Activated CD8-positive, alpha-beta memory T cell treated with anti-CD3 and anti-CD28 coated beads, Interleukin-2, amount 50 U/mL, for 1 hour (primary cell): ENCODE data around the gene LUM.
"Not testable (repeated sequence)": the region's sequence is repeated elsewhere in the genome, so short reads cannot be mapped to it uniquely, and the experiment has no call there.

Experiments used
- DNase-seq: peaks from one replicate; pipeline ENCODE4 v3.0.0-alpha.2; 2020; ENCODE audit errors: extremely low read depth

LUM gene

DNA sequence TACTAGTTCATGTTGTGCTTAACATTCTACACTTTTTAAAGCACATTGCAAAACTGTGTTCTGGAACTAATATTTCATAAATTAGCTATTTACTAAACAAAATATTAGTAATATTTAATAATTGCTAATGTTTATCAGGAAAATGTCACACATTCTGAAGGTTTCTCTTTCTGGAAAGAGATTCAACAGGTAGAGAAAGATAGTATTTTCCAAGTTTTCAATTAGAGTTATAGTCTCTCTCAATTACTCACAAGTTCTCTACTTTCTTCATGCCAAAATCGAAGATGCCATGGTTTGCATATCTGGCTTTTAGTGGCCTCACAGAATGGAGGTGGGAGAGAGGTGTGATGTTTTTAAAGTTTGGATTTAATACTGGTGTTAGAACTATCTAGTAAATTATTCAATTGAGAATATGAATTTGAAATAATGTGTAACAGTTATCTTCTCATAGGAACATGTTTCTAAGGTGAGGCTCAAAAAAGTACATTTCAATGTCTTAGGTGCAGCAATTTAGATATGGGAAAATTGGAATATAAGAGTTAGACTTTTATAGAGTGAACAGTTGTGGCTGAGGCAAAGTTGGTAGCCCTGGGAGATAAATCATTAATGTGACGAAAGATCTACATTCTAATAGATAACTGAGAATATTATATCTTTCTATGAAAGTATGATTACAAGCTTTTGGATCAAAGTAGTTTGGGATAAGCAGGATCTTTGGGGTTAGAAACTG lies 1.5 kb downstream of the LUM start:
- DNase-seq: no peak

DNA sequence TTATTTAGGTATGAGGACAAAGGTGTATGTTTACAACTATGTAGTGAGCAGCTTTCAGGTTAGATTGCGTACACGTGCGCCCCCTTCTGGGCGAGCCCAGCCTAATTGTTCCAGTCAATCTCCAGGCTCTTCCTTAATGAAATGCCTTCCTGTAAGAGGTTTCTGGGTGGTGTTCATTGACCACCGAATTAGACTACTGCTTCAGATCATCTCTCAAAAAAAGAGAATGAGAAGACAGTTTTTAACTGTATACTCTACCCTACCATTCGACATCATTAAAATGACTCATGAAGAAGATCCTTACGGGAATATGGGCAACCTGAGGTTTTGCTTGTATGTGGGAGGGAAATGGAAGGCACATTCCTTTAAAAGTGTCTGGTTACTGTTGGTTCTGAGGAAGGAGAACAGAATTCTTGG lies 2.1 kb downstream of the LUM start:
- DNase-seq: no peak

DNA sequence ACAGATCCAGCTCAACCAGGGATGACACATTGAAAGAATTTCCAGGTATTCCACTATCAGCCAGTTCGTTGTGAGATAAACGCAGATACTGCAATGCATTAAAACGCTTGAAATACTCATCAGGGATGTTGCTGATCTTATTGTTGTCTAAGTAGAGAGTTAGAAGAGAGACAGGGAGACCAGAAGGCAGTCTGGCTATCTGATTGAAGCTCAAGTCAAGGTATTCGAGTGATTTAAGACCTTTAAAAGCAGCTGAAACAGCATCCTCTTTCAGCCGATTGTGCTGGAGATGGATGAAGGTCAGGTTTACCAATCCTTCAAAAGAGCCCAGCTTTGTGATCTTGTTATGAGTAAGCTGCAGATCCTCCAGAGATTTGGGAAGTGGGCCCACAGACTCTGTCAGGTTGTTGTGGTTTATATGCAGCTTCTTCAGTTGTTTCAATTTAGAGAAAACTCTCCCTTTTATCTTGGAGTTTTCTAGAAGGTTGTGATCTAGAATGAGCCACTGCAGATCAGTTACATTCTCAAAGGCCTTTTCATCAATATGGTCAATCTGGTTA lies 3.0 kb downstream of the LUM start:
- no peak for DNase-seq

DNA sequence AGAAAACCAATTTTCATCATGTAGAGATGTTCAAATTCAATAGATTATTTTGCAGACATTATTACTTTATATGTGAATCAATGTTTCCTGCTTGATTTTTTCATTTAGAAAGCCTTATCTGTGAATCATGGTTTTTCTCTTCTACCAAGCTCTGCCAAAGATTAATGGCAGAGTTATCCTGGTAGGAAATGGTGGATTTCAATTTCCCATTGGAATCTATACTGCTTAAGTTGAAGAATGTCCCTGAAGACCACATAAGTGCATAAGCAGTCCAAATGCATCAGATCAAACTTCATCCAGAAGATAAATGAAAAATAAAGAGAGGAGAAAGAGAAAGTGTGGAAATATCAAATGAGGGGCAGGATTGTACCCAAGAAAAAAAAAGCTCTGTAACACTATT lies 5.0 kb downstream of the LUM start:
- no peak for DNase-seq

DNA sequence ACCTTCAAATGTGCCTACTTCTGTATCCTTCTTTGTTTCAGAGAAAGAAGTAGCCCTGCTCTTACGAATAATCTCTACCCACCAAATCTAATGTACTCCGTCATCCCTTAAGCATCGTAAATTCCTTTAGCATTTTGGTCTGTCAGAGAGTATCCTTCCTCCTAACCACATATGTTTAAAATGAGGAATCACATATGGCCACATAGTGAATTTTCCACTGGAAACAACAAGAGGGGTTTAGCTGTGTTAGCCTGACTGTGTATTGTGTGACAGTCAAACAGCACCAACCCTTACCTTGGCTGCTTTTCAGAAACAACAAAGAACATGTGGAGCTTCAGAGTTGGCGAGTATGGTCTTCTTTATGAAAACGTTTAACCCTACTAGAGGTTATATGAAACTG lies 5.5 kb downstream of the LUM start:
- no peak for DNase-seq

DNA sequence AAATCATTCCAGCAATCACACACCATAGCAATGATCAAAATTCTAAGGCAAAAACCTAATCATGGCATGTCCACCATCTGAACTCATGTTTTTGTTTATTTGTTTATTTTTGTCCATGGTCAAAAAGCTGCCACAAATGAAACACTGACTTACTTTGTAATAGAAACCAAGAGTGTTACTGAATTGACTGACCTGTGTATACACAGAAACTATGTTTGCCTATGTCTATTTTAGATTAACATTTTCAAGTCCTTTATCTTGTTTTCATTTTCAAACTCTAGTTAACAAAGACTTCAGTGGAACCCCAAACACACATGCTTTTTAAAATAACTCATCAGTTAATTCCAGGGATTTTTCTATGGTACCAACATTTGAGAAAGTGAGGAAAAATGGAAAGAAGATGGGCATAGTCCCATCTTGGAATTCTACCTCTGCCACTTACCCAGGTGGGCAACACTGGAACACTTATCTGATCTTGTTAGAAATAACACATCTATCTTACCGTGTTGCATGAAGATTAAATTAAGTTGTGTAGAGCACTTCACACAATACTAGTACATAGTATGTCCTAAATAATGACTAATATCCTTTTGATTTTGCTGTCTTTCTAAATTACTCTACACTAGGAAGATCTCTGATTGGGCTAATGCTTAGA lies 6.4 kb downstream of the LUM start:
- no peak for DNase-seq

DNA sequence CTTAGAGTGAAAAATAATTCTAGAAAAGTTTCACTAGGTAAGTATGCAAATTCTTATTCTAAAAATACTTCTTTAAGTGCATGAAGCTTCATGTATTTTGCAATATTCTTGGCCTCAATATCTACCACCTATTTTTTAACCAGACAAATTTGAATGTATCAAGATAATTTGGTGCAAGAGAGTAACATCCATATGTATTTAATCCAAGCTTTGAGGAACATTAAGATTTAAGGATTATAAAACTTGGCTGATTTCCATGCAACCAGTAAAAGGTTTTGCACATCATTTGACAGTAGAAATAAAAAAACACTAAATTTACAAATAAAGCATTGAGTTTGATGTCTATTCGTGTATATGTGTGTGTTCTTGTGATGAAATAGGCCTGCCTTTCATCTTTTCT lies 7.7 kb downstream of the LUM start:
- DNase-seq: no peak

DNA sequence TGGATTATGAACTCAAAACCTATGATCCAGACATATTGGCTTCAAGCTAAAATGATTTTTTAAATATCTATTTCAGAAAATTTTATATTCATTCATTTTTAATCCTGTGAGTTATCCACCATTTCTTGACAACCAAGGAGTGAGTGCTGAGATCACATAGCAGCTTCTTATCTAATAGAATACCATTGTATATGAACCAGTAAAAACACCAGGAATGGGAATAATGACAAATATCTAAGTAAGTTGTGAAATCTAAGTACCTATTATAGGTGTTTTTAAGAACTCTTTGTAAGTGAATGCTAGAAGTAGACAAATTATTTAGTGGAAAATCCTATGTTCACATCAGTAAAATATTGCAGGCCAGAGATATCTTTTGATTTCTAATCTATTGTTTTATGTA lies 8.2 kb downstream of the LUM start:
- DNase-seq: no peak

DNA sequence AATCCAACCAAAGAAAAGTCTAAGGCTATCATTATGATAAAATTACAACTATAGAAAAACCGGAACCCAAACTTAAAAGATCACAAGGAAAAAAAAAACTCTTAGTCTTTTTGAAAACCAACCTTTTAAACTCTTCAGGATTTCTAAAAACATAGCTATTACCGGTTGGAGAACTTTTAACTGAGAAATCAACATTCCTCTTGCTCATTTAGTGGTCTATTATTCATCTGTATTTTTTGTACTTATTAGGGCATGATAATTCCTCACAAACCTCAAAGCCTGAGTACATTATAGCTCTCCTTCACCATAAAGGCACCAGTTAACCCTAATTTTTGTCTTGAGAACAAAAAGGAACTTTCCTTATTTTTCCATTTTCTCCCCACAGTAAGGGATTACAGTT lies 10.4 kb downstream of the LUM start:
- no peak for DNase-seq

DNA sequence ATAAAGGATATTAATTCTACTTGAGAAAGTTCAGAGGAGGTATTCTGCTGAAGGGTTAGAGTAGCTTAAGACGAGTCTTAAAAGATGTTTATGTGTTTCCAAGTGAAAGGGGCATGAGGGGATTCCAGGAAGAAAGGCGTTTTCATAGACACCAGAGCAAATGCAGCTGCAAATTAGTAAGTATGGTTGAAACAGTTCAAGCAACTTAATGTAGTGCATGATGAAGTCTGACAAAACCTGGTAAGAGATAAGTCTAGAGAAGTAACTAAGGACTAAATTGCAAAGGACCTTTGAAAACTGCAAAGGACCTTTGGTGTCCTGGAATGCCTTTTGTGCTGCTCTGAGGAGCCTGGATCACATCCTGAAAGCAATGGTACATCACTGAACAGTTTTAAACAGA lies 11.5 kb downstream of the LUM start:
- no peak for DNase-seq

DNA sequence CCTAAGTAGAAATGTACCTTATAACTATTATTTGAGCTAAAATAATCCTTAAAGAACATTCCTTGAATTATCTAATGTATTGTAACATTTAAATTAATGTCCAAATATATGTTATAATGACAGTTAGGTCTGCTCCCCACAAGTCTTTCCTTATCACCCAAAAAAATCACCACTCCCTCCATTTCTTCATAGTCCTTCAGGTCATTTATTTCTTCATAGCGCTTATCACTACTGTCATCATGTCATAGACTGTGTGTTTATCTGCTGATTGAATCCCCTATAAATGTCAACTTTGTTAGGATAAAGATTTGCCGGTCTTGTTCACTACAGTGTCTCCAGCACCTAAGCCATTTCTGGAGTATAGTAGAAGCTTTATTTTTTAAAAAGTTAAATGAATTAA lies 12.0 kb downstream of the LUM start:
- no peak for DNase-seq

DNA sequence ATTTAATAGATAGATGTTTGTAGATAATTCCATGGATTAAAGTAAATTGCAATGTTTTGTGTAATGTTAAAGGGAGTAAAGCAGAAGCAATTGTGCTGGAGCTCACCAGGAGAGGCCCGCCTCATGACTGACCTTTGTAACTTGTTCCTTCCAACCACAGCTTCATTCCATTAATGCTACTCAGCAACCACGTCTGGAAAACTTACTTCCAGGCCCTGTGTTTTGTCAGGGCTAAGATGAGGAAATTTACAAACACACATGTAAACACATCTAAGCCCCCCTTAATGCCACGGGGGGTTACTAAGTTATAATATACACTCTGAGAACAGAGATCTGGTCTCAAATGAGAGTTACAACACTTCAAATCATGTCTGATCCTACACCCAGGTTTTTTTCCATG lies 12.4 kb downstream of the LUM start:
- no peak for DNase-seq

DNA sequence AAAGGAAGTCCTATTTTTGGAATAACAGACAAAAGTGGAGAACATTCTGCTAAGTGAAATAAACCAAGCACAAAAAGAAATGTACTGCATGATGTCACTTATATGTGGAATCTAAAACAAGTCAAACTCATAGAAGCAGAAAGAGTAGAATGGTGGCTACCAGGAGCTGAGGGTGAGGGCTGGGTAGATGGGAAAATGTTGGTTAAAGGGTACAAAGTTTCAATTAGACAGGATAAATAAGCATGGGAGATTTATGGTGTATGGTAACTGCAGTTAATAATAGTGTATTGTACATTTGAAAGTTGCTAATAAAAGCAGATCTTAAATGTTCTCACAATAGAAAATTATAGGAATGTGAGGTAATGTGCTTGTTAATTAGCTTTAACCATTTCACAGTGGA lies 12.8 kb downstream of the LUM start:
- no peak for DNase-seq

DNA sequence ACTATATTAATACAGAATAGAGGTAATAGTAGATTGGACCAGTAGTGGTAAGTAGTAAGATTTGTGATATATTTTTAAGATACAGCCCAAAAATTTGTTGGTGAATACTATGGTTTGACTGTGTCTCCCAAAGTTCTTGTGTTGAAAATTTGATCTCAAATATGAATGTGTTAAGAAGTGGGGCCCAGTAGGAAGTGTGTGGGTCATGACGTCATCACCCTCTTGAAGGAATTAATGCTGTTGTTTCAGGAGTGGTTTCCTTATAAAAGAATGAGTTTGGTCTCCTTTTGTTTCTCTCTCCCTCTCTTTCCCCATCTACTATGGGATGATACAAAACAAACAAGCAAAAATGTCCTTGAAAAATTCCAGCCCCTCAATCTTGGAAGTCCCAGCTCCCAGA lies 16.3 kb downstream of the LUM start:
- DNase-seq: no peak

DNA sequence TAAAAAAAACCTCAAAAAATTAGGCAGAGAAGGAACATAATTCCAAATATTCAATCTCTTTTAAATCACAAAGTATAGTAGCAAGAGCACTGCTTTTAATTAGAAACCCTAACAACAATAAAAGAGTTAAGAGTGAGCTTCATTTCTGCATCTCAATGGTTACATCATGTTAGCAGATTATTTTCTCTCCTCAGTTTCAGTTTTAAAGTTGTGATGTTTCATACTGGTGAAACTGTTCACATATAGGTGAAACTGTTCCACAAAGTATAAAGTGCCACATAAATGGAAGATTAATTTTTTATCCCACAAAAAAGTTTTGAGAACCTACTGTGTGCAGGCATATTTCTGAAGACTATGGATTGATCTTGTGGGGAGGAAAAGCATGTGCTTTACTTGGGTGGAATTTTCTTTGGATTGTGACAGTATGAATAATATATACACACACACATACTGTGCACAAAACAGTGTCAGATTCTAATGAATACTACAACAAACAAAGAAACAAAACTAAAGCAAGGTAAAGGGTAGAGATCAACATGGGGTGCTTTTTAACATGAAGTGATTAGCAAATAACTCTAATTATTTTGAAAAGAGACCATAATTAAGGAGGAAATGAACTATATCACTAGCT lies 17.1 kb downstream of the LUM start:
- no peak for DNase-seq

DNA sequence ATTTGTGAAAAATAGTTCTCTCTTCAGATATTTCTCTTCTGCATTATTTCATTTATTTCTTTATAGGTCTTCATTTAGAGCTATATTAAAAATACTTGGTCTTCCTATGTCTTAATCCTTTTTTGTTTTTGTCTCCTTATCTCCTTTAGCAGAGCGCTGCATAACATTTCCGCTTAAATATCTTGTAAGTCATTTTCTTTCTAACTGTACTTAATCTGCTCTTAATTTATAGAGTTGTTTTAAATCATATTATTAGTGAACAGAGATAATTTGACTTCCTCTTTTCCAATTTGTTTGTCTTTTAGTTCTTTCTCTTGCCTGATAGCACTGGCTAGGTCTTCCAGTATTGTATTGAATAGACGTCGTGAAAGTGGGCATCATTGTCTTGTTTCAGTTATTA lies 18.0 kb downstream of the LUM start:
- DNase-seq: no peak

DNA sequence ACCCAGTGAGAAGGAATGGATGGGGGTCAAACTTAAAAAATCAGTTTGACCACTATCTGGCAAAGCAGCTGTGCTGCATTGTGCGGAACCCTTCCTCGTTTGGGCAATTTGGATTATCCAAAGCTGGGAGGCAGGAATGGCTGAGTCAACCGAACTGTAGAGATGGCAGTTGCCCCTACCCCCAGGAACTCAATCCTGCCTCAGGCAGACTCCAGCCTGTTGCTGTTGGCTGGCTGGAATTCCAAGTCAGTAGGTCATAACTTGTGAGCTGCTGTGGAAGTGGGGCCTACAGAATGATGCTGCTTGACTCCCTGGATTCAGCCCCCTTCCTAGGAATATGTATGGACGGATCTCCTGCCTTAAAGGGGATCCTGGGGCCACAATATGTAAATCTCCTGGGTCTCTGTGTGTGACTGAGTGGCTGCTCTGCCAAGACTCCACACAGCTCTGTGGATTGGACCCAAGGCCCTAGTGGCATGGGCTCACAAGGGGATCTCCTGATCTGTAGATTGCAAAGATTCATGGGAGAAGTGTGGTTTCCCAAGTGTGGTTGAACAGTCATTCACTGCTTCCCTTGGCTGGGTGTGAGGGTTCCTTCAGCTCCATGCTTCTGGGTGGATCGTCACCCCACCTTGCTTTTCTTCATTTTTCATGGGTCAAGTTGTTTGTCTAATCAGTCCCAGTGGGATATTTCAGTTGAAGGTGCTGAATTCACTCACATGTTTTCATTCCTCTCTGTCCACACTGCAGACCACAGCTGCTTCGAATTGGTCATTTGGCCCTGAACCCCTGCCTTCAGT lies 19.2 kb downstream of the LUM start:
- no peak for DNase-seq

DNA sequence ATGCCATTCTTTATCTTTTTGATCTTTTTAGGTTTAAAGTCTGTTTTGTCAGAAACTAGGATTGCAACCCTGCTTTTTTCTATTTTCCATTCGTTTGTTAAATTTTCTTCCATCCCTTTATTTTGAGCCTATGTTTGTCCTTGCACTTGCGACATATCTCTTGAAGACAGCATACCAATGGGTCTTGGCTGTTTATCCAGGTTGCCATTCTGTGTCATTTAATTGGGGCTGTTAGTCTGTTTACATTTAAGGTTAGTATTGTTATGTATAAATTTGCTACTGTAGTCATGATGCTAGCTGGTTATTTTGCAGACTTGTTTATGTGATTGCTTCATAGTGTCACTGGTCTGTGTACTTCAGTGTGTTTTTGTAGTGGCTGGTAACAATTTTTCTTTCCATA lies 21.3 kb downstream of the LUM start:
- not testable (repeated sequence) for DNase-seq

DNA sequence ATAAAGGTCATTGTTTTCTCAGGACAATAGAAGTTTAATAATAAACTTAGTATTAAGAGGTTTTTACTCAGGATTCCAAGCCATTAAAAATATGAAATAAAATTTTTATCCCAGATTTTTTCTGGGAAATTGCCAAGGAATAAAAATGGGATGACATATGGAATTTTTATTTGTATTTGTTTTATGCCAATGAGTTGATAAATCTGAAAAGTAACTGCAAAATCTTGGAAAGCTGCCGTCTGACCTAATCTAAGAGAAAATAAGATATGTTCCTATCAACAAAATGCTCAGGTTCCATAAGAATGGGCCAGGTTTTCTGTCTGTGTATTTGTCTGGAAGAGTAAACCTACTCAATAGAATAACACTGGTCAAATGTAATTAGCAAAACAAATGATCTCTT lies 31.3 kb downstream of the LUM start:
- DNase-seq: no peak

DNA sequence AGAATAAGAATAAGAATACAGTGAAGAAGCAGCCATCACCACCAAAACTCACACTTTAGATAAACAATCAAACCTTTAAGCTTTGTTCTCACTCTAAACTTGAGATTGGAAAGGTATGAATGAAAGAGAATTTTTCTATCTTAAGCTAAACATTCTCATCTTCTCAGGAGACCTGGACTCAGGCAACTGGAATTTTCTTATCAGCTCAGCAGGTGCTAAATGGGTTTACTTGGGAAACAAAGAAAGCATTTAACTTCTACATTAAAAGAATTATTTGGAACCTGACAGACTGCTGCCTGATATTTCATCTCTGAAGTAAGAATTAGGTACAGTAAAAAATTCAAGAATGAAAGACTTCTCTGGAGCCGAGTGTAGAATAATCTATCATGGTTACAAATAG lies 32.8 kb downstream of the LUM start:
- no peak for DNase-seq

DNA sequence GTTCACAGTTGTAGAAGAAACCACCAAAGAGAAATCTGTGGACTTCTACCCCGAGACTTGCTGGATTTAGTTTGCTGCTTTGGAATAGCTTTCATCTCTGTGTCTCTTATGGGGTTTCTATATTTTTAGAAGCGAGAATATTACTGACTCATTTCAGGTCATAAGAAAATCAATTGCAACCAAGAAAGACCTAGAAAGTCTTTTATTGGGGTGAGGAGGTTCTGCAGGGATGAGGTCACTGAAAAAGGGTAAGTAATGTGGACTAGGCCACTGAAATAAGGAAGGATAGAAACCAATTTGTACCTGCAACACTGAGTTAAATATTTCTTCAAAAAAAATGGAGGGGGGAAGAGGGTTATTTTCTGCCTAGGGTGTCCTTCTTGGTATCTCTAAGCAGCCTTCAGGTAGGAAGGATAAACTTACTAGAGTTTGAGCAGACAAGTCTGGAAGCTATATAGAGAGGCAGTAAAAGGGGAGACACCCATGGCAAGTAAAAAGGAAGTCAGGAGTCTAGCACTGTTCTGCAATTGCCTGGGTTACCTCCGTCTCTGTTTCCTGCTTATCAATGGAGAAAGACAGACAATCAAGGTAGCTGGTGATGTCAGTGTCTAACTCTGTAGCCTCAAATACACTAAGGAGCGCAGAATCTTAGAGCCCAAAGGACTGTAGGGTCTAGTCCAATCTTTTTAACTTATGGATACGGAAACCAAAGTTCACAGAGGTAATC lies 33.9 kb downstream of the LUM start:
- DNase-seq: no peak

DNA sequence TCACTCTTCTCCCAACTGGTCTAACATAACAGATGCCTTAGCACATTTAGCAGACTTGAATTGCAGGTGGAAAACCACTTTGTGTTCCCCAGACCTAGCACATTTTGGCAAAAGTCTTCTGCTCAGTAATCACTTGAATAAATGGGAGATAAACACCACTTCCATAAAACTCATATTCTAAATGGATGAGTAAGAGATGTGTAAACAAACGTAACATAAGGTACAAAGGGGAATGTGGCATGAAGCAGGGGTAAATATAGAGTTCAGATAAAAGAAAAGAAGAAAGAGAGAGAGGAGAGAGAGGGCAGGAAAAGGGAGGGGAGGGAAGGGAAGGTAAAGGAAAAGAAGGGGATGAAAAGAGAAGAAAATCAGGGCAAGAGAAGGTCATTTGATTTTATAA lies 36.4 kb downstream of the LUM start:
- DNase-seq: no peak
